Mucosa of rectum (tissue), 2 donors: ENCODE results near the gene ACP3.

ENCODE experiments used
- H3K27ac ChIP-seq, 2 donors: one replicate each; pipeline ENCODE4 v1.7.0; 2013; ENCODE audit warnings: inconsistent platforms in 2 of 2, low read depth in 2 of 2, low read length in 2 of 2
- H3K27me3 ChIP-seq, 2 donors: one replicate each; pipeline ENCODE4 v1.7.0; 2013; ENCODE audit warnings: low read length in 2 of 2; ENCODE audit not compliant: control insufficient read depth in 2 of 2, insufficient read depth in 2 of 2
- H3K36me3 ChIP-seq, 2 donors: one replicate each; pipeline ENCODE4 v1.7.0; 2013; ENCODE audit warnings: low read length in 2 of 2; ENCODE audit not compliant: control insufficient read depth in 2 of 2, insufficient read depth in 2 of 2
- H3K4me1 ChIP-seq, 2 donors: one replicate each; pipeline ENCODE4 v1.7.0; 2013; ENCODE audit warnings: low read length in 2 of 2, mild to moderate bottlenecking in 1 of 2; ENCODE audit not compliant: control insufficient read depth in 2 of 2, insufficient read depth in 2 of 2
- H3K4me3 ChIP-seq, 2 donors: one replicate each; pipeline ENCODE4 v1.7.0; 2013; ENCODE audit warnings: low read length in 2 of 2
- H3K9ac ChIP-seq, 2 donors: one replicate each; pipeline ENCODE4 v1.7.0; 2013; ENCODE audit warnings: low read length in 2 of 2, low read depth in 1 of 2, mild to moderate bottlenecking in 1 of 2
- H3K9me3 ChIP-seq, 2 donors: one replicate each; pipeline ENCODE4 v1.7.0; 2013; ENCODE audit warnings: low read length in 2 of 2; ENCODE audit not compliant: control insufficient read depth in 2 of 2
- donor health status: healthy.
- donor health status: Normal muscosa, but diverticular disease.

ACP3 gene

DNA sequence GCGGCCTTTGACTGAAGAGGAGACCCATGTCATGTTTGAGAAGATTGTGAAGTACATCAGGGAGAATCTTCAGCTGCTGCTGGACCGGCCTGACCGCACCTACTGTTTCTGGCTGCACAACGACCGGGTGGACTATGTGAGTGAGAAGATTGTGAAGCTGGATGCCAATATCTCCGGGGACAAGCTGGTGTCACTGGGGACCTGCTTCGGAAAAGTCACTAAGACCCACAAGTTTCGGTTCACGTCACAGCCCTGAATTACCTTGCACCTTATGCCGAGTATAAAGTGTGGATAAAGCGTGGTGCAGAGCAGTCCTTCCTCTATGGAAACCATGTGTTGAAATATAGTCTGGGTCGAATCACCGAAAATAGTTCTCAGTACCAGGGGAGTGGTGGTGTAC, 84.0 kb downstream of the ACP3 start:
- H3K27ac ChIP-seq: no peak overlapping the region
- no peak overlapping the region for H3K4me3 ChIP-seq
- no peaks in the 10 kb centered on the region for H3K36me3 ChIP-seq
- no peak overlapping the region for H3K9ac ChIP-seq
- no peaks in the 10 kb centered on the region for H3K9me3 ChIP-seq
- no peaks in the 10 kb centered on the region for H3K27me3 ChIP-seq
- H3K4me1 ChIP-seq: peaks cover 0 to 5% of the 10 kb centered on the region in 2 donors

- no peak overlapping the region for H3K27ac ChIP-seq
- H3K36me3 ChIP-seq: no peaks in the 10 kb centered on the region
- H3K4me1 ChIP-seq: peaks cover 0 to 5% of the 10 kb centered on the region in 2 donors
- no peaks in the 10 kb centered on the region for H3K9me3 ChIP-seq
- no peak overlapping the region for H3K4me3 ChIP-seq
- H3K27me3 ChIP-seq: no peaks in the 10 kb centered on the region
- no peak overlapping the region for H3K9ac ChIP-seq
Measured at GRCh38 chr3:132404276-132404675, 87.1 kb downstream of the ACP3 start.

DNA sequence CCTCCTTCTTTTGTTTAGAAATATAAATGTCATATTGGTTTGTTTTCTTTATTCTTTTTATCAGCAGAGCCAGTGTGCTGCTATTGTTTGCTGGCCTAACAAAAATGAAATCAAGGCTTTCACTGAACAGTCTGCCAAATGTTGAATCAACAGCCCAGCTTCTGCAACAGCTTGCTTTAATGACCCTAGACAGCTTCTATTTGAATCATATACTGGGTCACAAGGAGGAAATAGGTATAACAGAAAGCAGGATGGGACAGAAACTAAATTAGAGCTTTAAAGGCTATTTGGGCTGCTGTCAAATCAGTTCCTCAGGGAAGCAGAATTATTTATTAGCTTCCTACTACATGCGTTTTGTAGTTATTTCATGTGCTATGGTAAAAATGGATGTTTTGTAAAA, 88.0 kb downstream of the ACP3 start:
- no peak overlapping the region for H3K4me3 ChIP-seq
- no peak overlapping the region for H3K27ac ChIP-seq
- no peak overlapping the region for H3K9ac ChIP-seq
- no peaks in the 10 kb centered on the region for H3K36me3 ChIP-seq
- peaks cover 0 to 5% of the 10 kb centered on the region in 2 donors for H3K4me1 ChIP-seq
- no peaks in the 10 kb centered on the region for H3K27me3 ChIP-seq
- no peaks in the 10 kb centered on the region for H3K9me3 ChIP-seq

- Histone ChIP-seq H3K4me1 (peaks cover 0 to 5% of the 10 kb centered on the region in 2 donors), H3K9me3 (no peaks in the 10 kb centered on the region), H3K27ac (no peak overlapping the region), H3K36me3 (no peaks in the 10 kb centered on the region), H3K9ac (no peak overlapping the region), H3K27me3 (no peaks in the 10 kb centered on the region), H3K4me3 (no peak overlapping the region)
Measured at GRCh38 chr3:132405609-132406299, 88.5 kb downstream of the ACP3 start.

DNA sequence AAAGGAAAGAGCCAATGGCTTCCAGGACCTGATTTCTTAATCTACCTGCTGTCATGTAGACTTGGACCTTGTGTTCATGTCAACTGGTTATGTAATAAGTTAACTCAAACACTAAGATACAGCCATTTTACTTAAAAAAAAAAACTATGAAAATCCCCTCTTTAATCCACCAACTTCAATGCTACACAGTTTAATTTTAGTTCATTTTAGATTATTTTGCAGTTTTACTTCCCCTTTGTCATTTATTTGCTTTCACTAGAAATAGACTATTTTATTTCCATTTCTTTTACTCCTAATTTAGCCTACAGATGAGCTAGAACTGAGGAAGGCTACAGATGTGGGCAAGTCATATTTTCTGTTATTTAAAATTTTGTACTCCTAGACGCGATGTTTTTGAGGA, 89.4 kb downstream of the ACP3 start:
- Histone ChIP-seq H3K4me3 (no peak overlapping the region), H3K36me3 (no peaks in the 10 kb centered on the region), H3K9me3 (no peaks in the 10 kb centered on the region), H3K4me1 (peaks cover 0 to 5% of the 10 kb centered on the region in 2 donors), H3K27ac (no peak overlapping the region), H3K27me3 (no peaks in the 10 kb centered on the region), H3K9ac (no peak overlapping the region)

DNA sequence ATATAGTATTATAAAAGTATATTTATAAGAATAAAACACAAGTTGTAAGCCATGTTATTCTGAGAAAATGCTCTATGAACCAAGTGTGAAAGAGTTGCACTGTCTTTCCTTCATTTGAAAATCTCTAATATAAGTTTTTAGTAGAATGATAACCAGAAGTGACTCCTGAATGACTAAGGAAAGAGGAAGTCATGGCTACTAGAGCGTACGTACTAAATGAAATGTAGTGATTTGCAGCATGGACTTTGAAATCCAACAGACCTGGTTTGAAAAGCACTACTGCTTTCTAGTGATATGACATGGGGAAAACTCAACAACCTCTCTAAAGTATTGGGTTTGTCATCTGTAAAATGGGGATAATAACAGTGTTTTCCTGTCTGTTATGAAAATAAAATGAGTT, 89.8 kb downstream of the ACP3 start:
- H3K9ac ChIP-seq: no peak overlapping the region
- H3K9me3 ChIP-seq: no peaks in the 10 kb centered on the region
- no peaks in the 10 kb centered on the region for H3K27me3 ChIP-seq
- no peaks in the 10 kb centered on the region for H3K36me3 ChIP-seq
- peaks cover 0 to 5% of the 10 kb centered on the region in 2 donors for H3K4me1 ChIP-seq
- H3K27ac ChIP-seq: no peak overlapping the region
- no peak overlapping the region for H3K4me3 ChIP-seq
